HG03280 (cell line): ENCODE results near the gene JCAD.
"Not testable (repeated sequence)": the region's sequence is repeated elsewhere in the genome, so short reads cannot be mapped to it uniquely, and the experiment has no call there.

Experiments used
- ATAC-seq: cut with Tn5 transposase; IDR thresholded peaks from one replicate; pipeline ENCODE4 v1.9.1; 2021; ENCODE audit warnings: mild to moderate bottlenecking, moderate library complexity; ENCODE audit not compliant: unreplicated experiment

The JCAD gene

GRCh38 chr10:30027057-30028005 lies 32.1 kb downstream of the JCAD start:
- ATAC-seq: peak; percentile 60

GRCh38 chr10:30026578-30026977 lies 32.8 kb downstream of the JCAD start:
- no peak for ATAC-seq

- ATAC-seq: no peak
Observed at GRCh38 chr10:30026080-30026479, 33.3 kb downstream of the JCAD start.

- ATAC-seq: not testable (repeated sequence)
Observed at GRCh38 chr10:30025428-30025827, 34.0 kb downstream of the JCAD start.

GRCh38 chr10:30022590-30022989 lies 36.8 kb downstream of the JCAD start:
- no peak for ATAC-seq

- no peak for ATAC-seq
Observed at GRCh38 chr10:30019468-30019867, 39.9 kb downstream of the JCAD start.

- no peak for ATAC-seq
Observed at GRCh38 chr10:30018496-30018895, 40.9 kb downstream of the JCAD start.

- no peak for ATAC-seq
Observed at GRCh38 chr10:30017966-30018365, 41.4 kb downstream of the JCAD start.

GRCh38 chr10:30017556-30017955 lies 41.8 kb downstream of the JCAD start:
- ATAC-seq: no peak

GRCh38 chr10:30014511-30014910 lies 44.9 kb downstream of the JCAD start:
- ATAC-seq: no peak

- no peak for ATAC-seq
Observed at GRCh38 chr10:30013757-30014156, 45.6 kb downstream of the JCAD start.

GRCh38 chr10:30011956-30012647 lies 47.3 kb downstream of the JCAD start:
- ATAC-seq: no peak

GRCh38 chr10:30011396-30011795 lies 48.0 kb downstream of the JCAD start:
- no peak for ATAC-seq

- no peak for ATAC-seq
Observed at GRCh38 chr10:30007406-30007805, 52.0 kb downstream of the JCAD start.

GRCh38 chr10:30006410-30006809 lies 53.0 kb downstream of the JCAD start:
- ATAC-seq: no peak

GRCh38 chr10:30005116-30005515 lies 54.3 kb downstream of the JCAD start:
- ATAC-seq: not testable (repeated sequence)

GRCh38 chr10:30002426-30003266 lies 56.7 kb downstream of the JCAD start:
- ATAC-seq: peak; percentile 53

- ATAC-seq: no peak
Observed at GRCh38 chr10:30000802-30001571, 58.4 kb downstream of the JCAD start.

- ATAC-seq: peak; percentile 84
Observed at GRCh38 chr10:29998142-29998808, 61.1 kb downstream of the JCAD start.

GRCh38 chr10:29994811-29995210 lies 64.6 kb downstream of the JCAD start:
- ATAC-seq: no peak
